Large intestine (tissue), 3 donors: ENCODE data around the gene VPS13D. TPM values are rescaled to one million over a fixed set of nuclear protein-coding genes. Genes with fewer than 3 reads are reported as not detected.
A peak's percentile ranks its signal among the peaks of the same experiment; 100 is the strongest.
"Not testable (repeated sequence)": the region's sequence is repeated elsewhere in the genome, so short reads cannot be mapped to it uniquely, and the experiment has no call there.

Experiments used
- DNase-seq, 2 donors: peaks; one replicate each; pipeline versions ENCODE4 v3.0.0 to v3.0.0-alpha.2; 2013
- H3K27ac ChIP-seq: one replicate; pipeline ENCODE4 v1.5.1; 2013; ENCODE audit warnings: low read length
- H3K27me3 ChIP-seq: 2 replicates; pipeline ENCODE4 v1.6.1; 2013; ENCODE audit warnings: low read length; ENCODE audit not compliant: control insufficient read depth, insufficient read depth
- H3K36me3 ChIP-seq: 2 replicates; pipeline ENCODE4 v1.6.1; 2013; ENCODE audit warnings: low read length; ENCODE audit not compliant: control insufficient read depth, insufficient read depth
- H3K4me1 ChIP-seq: one replicate; pipeline ENCODE4 v1.6.1; 2013; ENCODE audit warnings: low read length; ENCODE audit not compliant: control insufficient read depth, insufficient read depth
- H3K4me3 ChIP-seq: one replicate; pipeline ENCODE4 v1.5.1; 2013; ENCODE audit warnings: low read length
- H3K9me3 ChIP-seq: one replicate; pipeline ENCODE4 v1.6.1; 2013; ENCODE audit warnings: mild to moderate bottlenecking, low read depth, low read length, moderate library complexity; ENCODE audit not compliant: control insufficient read depth
- WGBS: methylation state at CpG from one replicate; pipeline ENCODE4 v1.1.5; 2013; ENCODE audit warnings: low lambda C conversion rate; ENCODE audit not compliant: insufficient coverage; 5-methylcytosine and 5-hydroxymethylcytosine counted together
- polyA plus RNA-seq: library from polyadenylated mRNA; unstranded; fragments of 120-200 nt; gene quantifications from one replicate; pipeline ENCODE4 v1.2.1, GENCODE V29; 2013

VPS13D gene
- polyA plus RNA-seq, 1 donor: 20.7 TPM

GRCh38 chr1:12536023-12536639 lies 306.3 kb downstream of the VPS13D start:
- peaks cover 11% of the 10 kb centered on the region for H3K9me3 ChIP-seq
- H3K4me1 ChIP-seq: peaks cover 14% of the 10 kb centered on the region
- 100% methylated on average over 1 of the region's 1 CpG for WGBS
- no peaks in the 10 kb centered on the region for H3K27me3 ChIP-seq
- no peaks in the 10 kb centered on the region for H3K36me3 ChIP-seq
- no peak overlapping the region for H3K4me3 ChIP-seq
- DNase-seq: no peak
- no peak overlapping the region for H3K27ac ChIP-seq

DNA sequence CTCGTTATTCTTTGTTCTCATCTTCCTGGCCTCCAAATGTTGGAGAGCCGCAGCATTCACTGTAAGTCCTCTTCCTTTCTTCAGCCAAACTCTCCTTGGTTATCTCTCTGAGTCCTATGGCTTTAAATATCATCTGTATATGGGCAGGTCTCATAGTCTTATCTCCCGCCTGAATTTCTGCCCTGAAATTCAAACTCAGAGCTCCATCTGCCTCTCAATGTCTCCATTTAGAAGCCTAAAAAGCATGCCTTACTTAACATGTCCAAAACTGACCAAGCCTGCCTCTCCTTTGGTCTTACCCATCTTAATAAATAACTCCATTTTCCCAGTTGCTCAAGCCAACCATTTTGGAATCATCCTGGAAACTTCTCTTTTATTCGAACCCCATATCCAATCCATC lies 307.5 kb downstream of the VPS13D start:
- Histone ChIP-seq H3K27ac (no peak overlapping the region), H3K9me3 (peaks cover 11% of the 10 kb centered on the region), H3K27me3 (no peaks in the 10 kb centered on the region), H3K36me3 (no peaks in the 10 kb centered on the region), H3K4me3 (no peak overlapping the region), H3K4me1 (peaks cover 18% of the 10 kb centered on the region)
- WGBS: 93% methylated on average over 2 of the region's 4 CpGs
- no peak for DNase-seq

DNA sequence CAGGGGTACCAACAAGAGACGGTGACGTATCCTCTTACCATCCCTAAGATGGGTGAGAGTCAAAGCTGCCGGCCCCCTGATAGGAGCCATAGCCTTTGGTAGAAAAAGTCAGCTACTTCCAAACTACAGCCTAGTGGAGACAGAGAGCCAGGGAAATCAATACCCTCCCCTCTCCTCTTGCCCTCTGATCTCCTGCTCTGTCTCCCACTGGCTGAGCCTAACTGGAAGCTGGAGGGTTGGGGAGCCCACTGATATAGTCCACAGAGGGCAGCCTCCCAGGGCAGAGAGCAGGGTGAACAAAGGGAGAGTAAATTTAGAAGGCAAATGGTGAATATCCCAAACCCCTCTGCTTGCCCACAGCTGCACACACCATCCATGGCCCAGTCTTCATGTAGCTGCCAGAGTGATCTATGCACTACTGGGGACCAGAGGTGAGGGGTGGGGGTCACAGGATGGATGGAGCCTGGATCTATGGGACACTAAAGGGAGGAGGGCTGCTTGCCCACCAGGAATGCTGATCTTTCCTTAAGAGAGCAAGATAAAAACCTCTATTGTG lies 308.2 kb downstream of the VPS13D start:
- H3K36me3 ChIP-seq: no peaks in the 10 kb centered on the region
- no peak for DNase-seq
- no CpG with 5 or more reads among the region's 3 CpGs for WGBS
- H3K4me3 ChIP-seq: no peak overlapping the region
- H3K27ac ChIP-seq: no peak overlapping the region
- peaks cover 11% of the 10 kb centered on the region for H3K9me3 ChIP-seq
- H3K27me3 ChIP-seq: no peaks in the 10 kb centered on the region
- peaks cover 18% of the 10 kb centered on the region for H3K4me1 ChIP-seq

DNA sequence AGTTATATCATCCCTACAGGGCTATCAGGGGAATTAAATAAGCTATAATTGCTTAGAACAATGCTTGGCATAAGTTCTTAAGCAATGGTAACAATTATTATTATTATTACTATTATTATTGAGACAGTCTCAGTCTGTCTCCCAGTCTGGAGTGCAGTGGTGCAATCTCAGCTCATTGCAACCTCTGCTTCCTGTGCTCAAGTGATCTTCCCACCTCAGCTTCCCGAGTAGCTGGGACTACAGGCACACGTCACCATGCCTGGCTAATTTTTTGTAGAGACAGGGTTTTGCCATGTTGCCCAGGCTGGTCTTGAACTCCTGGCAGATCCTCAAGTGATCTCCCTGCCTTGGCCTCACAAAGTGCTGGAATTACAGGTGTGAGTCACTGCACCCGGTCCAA lies 308.7 kb downstream of the VPS13D start:
- not testable (repeated sequence) for H3K27ac ChIP-seq, H3K36me3 ChIP-seq, H3K4me3 ChIP-seq, DNase-seq, H3K27me3 ChIP-seq
- peaks cover 18% of the 10 kb centered on the region for H3K4me1 ChIP-seq
- WGBS: no CpG with 5 or more reads among the region's 3 CpGs
- peaks cover 11% of the 10 kb centered on the region for H3K9me3 ChIP-seq

DNA sequence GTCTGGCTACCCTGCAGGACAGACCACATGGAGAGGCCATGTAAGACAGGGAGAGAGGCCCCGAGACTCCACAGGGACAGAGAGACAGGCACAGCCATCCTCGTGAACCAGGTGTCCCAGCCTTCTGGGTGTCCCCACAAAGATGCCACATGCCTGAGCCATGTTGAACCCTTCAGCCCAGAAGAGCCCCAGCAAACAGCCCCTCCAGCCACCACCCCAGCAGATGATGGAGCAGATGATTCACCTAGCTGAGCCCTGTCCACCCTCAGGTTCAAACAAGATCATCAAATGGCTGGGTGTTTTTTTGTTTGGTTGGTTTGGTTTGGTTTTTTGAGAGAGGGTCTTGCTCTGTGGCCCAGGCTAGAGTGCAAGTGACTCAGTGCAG lies 309.5 kb downstream of the VPS13D start:
- peaks cover 18% of the 10 kb centered on the region for H3K4me1 ChIP-seq
- H3K27ac ChIP-seq: no peak overlapping the region
- no peak overlapping the region for H3K4me3 ChIP-seq
- H3K36me3 ChIP-seq: no peaks in the 10 kb centered on the region
- peaks cover 11% of the 10 kb centered on the region for H3K9me3 ChIP-seq
- no peak for DNase-seq
- no peaks in the 10 kb centered on the region for H3K27me3 ChIP-seq
- WGBS: no CpG with 5 or more reads among the region's 2 CpGs

DNA sequence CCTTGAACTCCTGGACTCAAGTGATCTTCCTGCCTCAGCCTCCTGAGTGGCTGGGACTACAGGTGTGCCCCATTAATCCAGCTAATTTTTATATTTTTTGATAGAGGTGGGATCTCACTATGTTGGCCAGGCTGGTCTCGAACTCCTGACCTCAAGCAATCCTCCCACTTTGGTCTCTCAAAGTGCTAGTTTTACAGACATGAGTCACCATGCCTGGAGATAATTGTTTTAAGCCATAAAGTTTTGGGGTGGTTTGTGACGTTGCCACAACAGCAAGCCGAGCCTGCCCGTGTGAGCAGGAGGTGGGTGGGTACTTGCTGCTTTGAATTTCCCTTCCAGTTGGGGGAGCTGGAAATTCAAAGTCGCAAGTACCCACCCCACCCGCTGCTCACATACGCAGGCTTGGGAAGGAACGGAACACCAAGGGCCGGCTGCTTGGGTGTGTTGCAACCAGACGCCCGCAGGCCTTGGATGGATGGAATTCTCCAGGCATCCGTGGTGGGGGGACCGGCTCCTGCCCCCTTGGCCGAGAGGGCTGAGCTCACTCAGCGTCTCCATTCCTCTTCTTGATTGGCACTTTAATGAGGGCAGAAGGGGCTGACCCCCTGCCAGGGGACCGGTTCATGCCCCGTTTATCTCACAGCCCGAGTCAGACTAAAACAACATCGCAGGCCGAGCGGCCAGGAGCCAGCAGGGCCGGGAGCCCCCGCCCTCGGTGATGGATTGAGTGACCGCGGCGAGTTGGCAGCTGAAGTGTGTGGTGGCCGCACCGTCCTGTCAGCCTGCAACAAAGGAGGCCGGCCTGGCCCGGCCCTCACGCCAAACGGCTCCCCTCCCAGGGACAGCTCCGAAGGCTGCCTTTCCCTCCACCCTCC lies 310.1 kb downstream of the VPS13D start:
- H3K36me3 ChIP-seq: no peaks in the 10 kb centered on the region
- no peak overlapping the region for H3K4me3 ChIP-seq
- no peaks in the 10 kb centered on the region for H3K27me3 ChIP-seq
- peak; percentile 51 to 65 for DNase-seq
- no CpG with 5 or more reads among the region's 34 CpGs for WGBS
- no peak overlapping the region for H3K27ac ChIP-seq
- peaks cover 18% of the 10 kb centered on the region for H3K4me1 ChIP-seq
- peaks cover 11% of the 10 kb centered on the region for H3K9me3 ChIP-seq

GRCh38 chr1:12540580-12541273 lies 310.9 kb downstream of the VPS13D start:
- no peaks in the 10 kb centered on the region for H3K27me3 ChIP-seq
- H3K27ac ChIP-seq: no peak overlapping the region
- H3K4me3 ChIP-seq: no peak overlapping the region
- no CpG with 5 or more reads among the region's 17 CpGs for WGBS
- H3K4me1 ChIP-seq: peaks cover 18% of the 10 kb centered on the region
- no peaks in the 10 kb centered on the region for H3K36me3 ChIP-seq
- peaks cover 7% of the 10 kb centered on the region for H3K9me3 ChIP-seq
- no peak for DNase-seq

DNA sequence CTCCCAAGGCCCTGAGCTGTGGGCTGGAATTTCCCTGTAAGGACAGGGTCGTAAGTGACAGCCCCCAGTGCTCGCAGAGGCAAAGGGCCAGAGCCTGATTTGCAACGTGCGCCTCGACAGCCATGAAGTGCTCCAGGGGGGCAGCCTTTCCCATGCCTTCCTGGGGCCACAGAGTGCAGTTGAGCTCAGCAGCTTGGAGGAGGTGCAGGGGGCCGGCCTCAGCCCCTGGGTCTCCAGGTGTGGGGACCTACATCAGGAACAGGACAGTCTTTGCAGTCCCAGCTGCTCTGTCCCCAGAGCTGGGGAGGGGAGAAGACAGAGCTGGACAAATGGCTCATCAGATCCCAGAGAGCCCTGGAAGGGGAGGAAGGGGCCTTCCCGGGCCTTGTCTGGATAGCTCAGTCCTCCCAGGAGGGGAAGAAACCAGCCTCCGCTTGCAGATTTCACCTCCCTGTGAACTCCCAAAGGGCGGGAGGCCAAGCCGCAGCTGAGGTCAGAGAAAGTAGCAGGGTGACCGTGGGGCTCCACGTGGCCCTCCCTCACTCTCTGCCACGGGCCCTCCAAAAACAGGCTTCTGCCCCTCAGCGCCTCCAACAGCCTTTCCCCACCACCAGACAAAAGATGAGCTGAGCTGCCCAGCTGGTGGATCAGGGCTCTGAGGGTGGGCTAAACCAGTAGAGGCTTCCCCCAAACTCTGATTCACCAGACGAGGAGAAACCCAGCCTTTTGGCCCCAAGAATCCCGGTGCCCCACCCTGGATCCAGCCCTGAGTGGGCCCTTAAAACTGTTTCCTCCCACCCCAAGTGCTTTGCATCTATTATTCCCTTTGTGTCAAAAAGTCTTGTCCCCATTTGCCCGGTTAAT lies 311.7 kb downstream of the VPS13D start:
- peaks cover 18% of the 10 kb centered on the region for H3K4me1 ChIP-seq
- peak overlapping the region; percentile 46 for H3K27ac ChIP-seq
- no peak overlapping the region for H3K4me3 ChIP-seq
- H3K27me3 ChIP-seq: no peaks in the 10 kb centered on the region
- H3K36me3 ChIP-seq: no peaks in the 10 kb centered on the region
- peaks cover 4% of the 10 kb centered on the region for H3K9me3 ChIP-seq
- peak in 1 of 2 donors; percentile 27 for DNase-seq
- WGBS: no CpG with 5 or more reads among the region's 17 CpGs

- Histone ChIP-seq H3K27me3 (no peaks in the 10 kb centered on the region), H3K27ac (no peak overlapping the region), H3K9me3 (peaks cover 4% of the 10 kb centered on the region), H3K4me3 (no peak overlapping the region), H3K36me3 (no peaks in the 10 kb centered on the region), H3K4me1 (peaks cover 18% of the 10 kb centered on the region)
- DNase-seq: no peak
- no CpG with 5 or more reads among the region's 9 CpGs for WGBS
These were observed 312.3 kb downstream of the VPS13D start for GRCh38 chr1:12542138-12542465.
